Upper lobe of right lung (tissue), 1 donor: ENCODE data around the gene POLR3G. TPM values are rescaled to one million over a fixed set of nuclear protein-coding genes. Genes with fewer than 3 reads are reported as not detected.

Source experiments
- ATAC-seq: fragments of 200-7000 bp; cut with Tn5 transposase; one replicate; pipeline ENCODE4 v1.9.1; 2020; ENCODE audit warnings: mild to moderate bottlenecking, moderate library complexity
- DNase-seq: peaks from one replicate; pipeline ENCODE4 v3.0.0-alpha.2; 2020
- H3K27ac ChIP-seq: fragments of 200-600 bp; one replicate; pipeline ENCODE4 v1.8.0; 2022
- H3K27me3 ChIP-seq: fragments of 200-600 bp; one replicate; pipeline ENCODE4 v1.8.0; 2022; ENCODE audit warnings: mild to moderate bottlenecking
- H3K36me3 ChIP-seq: fragments of 200-600 bp; one replicate; pipeline ENCODE4 v1.8.0; 2022
- H3K4me1 ChIP-seq: fragments of 200-600 bp; one replicate; pipeline ENCODE4 v1.8.0; 2022
- H3K4me3 ChIP-seq: fragments of 200-600 bp; one replicate; pipeline ENCODE4 v1.8.0; 2022; ENCODE audit warnings: mild to moderate bottlenecking
- H3K9me3 ChIP-seq: fragments of 200-600 bp; one replicate; pipeline ENCODE4 v1.8.0; 2022
- intact Hi-C: fragments of 100-400 bp; cut with DNase I; formaldehyde crosslinking; loops from one replicate; pipeline ENCODE4 v1.11.0; 2022
- total RNA-seq: library from RNA; stranded (reverse); fragmentation: NEBNext Ultra II Directional; extraction: Animal tissue kit (Norgen Biotek cat#: 25700); gene quantifications from one replicate; pipeline ENCODE4 v1.2.1, GENCODE V29; 2021
- TF ChIP-seq, protein P1 (sequence below): fragments of 200-600 bp; IDR thresholded peaks from one replicate; pipeline ENCODE4 v1.8.0; 2022; ENCODE audit warnings: antibody characterized with exemption
- donor health status: DM: no; HTN: yes; CAD: no; lungs with severe emphysema.

The POLR3G gene
- total RNA-seq, 1 donor from 2014 or later: 0.93 TPM

DNA sequence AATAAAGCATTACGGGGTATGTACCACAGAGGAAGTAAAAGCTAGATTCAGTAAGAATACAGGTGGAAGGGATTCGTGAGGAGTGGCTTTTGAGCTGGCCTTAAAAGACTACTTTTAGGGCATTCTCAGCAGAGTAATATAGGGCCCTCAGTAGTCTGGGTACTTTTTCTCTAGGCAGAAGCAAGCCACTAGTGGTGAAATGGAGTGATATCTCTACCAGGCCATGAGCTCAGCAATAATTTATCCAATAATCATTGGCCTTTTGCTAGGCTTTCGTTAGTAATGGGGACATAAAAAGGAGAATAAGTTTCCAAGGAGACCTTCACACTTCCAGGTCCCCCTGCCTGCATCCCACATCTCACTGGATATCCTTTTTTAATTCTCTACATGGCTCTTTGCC lies 1.7 kb downstream of the POLR3G start:
- Histone ChIP-seq H3K27me3 (no peaks in the 10 kb centered on the region), H3K9me3 (no peaks in the 10 kb centered on the region), H3K27ac (no peak overlapping the region), H3K4me1 (peaks cover 9% of the 10 kb centered on the region), H3K4me3 (no peak overlapping the region), H3K36me3 (no peaks in the 10 kb centered on the region)
- intact Hi-C loops: no loop called here
- ATAC-seq (no peak), DNase-seq (no peak)
- TF ChIP-seq, protein P1, sequence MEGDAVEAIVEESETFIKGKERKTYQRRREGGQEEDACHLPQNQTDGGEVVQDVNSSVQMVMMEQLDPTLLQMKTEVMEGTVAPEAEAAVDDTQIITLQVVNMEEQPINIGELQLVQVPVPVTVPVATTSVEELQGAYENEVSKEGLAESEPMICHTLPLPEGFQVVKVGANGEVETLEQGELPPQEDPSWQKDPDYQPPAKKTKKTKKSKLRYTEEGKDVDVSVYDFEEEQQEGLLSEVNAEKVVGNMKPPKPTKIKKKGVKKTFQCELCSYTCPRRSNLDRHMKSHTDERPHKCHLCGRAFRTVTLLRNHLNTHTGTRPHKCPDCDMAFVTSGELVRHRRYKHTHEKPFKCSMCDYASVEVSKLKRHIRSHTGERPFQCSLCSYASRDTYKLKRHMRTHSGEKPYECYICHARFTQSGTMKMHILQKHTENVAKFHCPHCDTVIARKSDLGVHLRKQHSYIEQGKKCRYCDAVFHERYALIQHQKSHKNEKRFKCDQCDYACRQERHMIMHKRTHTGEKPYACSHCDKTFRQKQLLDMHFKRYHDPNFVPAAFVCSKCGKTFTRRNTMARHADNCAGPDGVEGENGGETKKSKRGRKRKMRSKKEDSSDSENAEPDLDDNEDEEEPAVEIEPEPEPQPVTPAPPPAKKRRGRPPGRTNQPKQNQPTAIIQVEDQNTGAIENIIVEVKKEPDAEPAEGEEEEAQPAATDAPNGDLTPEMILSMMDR: no peak

GRCh38 chr5:90477073-90477472 lies 2.4 kb downstream of the POLR3G start:
- no peaks in the 10 kb centered on the region for H3K9me3 ChIP-seq
- H3K4me1 ChIP-seq: peaks cover 9% of the 10 kb centered on the region
- peak overlapping the region; percentile 12 for H3K4me3 ChIP-seq
- no peaks in the 10 kb centered on the region for H3K27me3 ChIP-seq
- ATAC-seq (no peak), DNase-seq (no peak)
- no peaks in the 10 kb centered on the region for H3K36me3 ChIP-seq
- no peak overlapping the region for H3K27ac ChIP-seq
- intact Hi-C loops: no loop called here
- TF ChIP-seq, protein P1: no peak

- ATAC-seq: no peak
- Histone ChIP-seq H3K4me1 (peaks cover 5% of the 10 kb centered on the region), H3K27me3 (no peaks in the 10 kb centered on the region), H3K4me3 (peak overlapping the region; percentile 12), H3K9me3 (no peaks in the 10 kb centered on the region), H3K27ac (no peak overlapping the region), H3K36me3 (no peaks in the 10 kb centered on the region)
- no peak for DNase-seq
- intact Hi-C loops: no loop called here
- TF ChIP-seq, protein P1: no peak
Measured at GRCh38 chr5:90477621-90478215, 3.1 kb downstream of the POLR3G start.

DNA sequence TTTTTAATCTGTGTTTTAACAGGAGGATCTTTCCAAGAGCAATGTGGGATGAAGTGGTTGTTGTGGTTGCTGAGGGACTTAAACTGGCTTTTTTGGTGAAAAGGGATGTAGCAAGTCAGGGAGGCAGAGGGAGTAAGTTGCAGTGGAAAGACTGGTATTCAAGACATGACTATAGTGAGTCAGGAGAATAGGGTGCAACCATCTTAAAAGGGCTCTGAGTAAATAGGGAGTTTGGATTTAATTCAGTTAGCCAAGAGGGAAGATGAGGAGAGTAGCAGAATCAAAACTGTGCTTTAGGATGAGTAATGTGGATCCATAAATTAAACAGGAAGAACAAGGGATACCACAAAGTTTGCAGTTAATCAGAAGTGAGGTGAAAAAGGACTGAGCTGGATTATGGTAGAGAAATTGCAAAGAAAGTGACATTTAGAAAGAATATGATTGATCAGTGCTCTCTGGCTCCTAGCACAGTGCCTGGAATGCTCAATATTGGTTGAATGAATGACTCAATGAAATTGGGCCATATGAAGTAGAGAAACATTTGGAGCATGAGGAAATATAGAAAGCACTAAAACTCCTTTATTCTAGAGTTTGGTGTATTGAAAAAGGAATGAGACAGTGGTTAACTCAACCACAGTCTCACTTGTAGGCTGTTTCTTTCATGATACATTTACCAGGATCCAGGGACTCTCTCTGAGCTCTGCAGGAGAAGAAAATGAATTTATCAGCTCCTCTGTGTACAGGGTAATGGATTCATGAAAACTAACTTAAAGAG lies 5.1 kb downstream of the POLR3G start:
- Histone ChIP-seq H3K36me3 (no peaks in the 10 kb centered on the region), H3K4me1 (no peaks in the 10 kb centered on the region), H3K27me3 (no peaks in the 10 kb centered on the region), H3K27ac (no peak overlapping the region), H3K9me3 (no peaks in the 10 kb centered on the region), H3K4me3 (no peak overlapping the region)
- DNase-seq: no peak
- ATAC-seq: no peak
- TF ChIP-seq, protein P1: no peak
- intact Hi-C loops: no loop called here

DNA sequence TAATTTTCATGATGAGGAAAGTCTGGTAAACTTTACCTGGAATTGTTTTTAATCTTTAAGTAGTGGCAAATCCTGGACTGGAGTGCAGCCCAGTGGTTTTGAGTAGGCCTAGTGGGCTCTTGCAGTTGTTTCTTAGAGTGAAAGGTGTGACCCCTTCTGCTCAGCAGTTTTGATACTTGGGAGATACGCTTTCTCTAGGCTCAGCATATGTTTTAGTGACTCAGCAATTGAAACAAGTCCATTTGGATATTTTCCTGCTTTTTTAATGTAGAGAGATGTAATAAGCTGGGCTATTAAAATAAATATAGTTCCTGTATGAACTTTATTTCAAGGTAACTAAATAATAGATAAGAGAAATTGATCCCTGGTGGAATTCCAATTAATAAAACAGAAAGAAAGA lies 6.0 kb downstream of the POLR3G start:
- H3K9me3 ChIP-seq: no peaks in the 10 kb centered on the region
- intact Hi-C loops: no loop called here
- no peak overlapping the region for H3K27ac ChIP-seq
- no peaks in the 10 kb centered on the region for H3K4me1 ChIP-seq
- DNase-seq (no peak), ATAC-seq (no peak)
- H3K27me3 ChIP-seq: no peaks in the 10 kb centered on the region
- no peak overlapping the region for H3K4me3 ChIP-seq
- TF ChIP-seq, protein P1: no peak
- H3K36me3 ChIP-seq: no peaks in the 10 kb centered on the region
